ENCODE results near the gene CCL2.
"Not testable (repeated sequence)": the region's sequence is repeated elsewhere in the genome, so short reads cannot be mapped to it uniquely, and the experiment has no call there.

CCL2 gene
- long read RNA-seq, donor 1, transcript CCL2-203 (1 exons, 996 nt): minor isoform, 11 of 23 reads
- long read RNA-seq, donor 1, transcript CCL2-201 (3 exons, 741 nt): major isoform, 12 of 23 reads
- long read RNA-seq, donor 1, partial matches to known transcripts: 0 of 23 reads
- long read RNA-seq, donor 1, other reads (novel, unspliced or antisense): 0 of 23 reads
- long read RNA-seq, donor 2, transcript CCL2-201 (3 exons, 741 nt): major isoform, 11 of 18 reads
- long read RNA-seq, donor 2, transcript CCL2-203 (1 exons, 996 nt): minor isoform, 7 of 18 reads
- long read RNA-seq, donor 2, partial matches to known transcripts: 0 of 18 reads
- long read RNA-seq, donor 2, other reads (novel, unspliced or antisense): 0 of 18 reads
- long read RNA-seq, donor 3, transcript CCL2-201 (3 exons, 741 nt): major isoform, 10 of 13 reads
- long read RNA-seq, donor 3, partial matches to known transcripts: 0 of 13 reads
- long read RNA-seq, donor 3, other reads (novel, unspliced or antisense): 0 of 13 reads
- long read RNA-seq, donor 4, transcript CCL2-201 (3 exons, 741 nt): major isoform, 10 of 12 reads
- long read RNA-seq, donor 4, partial matches to known transcripts: 0 of 12 reads
- long read RNA-seq, donor 4, other reads (novel, unspliced or antisense): 0 of 12 reads
- long read RNA-seq, donor 5, transcript CCL2-201 (3 exons, 741 nt): major isoform, 9 of 10 reads
- long read RNA-seq, donor 5, partial matches to known transcripts: 0 of 10 reads
- long read RNA-seq, donor 5, other reads (novel, unspliced or antisense): 0 of 10 reads
- long read RNA-seq, donor 6, transcript CCL2-201 (3 exons, 741 nt): major isoform, 9 of 16 reads
- long read RNA-seq, donor 6, transcript CCL2-203 (1 exons, 996 nt): minor isoform, 6 of 16 reads
- long read RNA-seq, donor 6, partial matches to known transcripts: 0 of 16 reads
- long read RNA-seq, donor 6, other reads (novel, unspliced or antisense): 0 of 16 reads
- long read RNA-seq, donor 7: 0 reads
- long read RNA-seq, donor 8, transcript CCL2-201 (3 exons, 741 nt): major isoform, 15 of 20 reads
- long read RNA-seq, donor 8, partial matches to known transcripts: 0 of 20 reads
- long read RNA-seq, donor 8, other reads (novel, unspliced or antisense): 0 of 20 reads

DNA sequence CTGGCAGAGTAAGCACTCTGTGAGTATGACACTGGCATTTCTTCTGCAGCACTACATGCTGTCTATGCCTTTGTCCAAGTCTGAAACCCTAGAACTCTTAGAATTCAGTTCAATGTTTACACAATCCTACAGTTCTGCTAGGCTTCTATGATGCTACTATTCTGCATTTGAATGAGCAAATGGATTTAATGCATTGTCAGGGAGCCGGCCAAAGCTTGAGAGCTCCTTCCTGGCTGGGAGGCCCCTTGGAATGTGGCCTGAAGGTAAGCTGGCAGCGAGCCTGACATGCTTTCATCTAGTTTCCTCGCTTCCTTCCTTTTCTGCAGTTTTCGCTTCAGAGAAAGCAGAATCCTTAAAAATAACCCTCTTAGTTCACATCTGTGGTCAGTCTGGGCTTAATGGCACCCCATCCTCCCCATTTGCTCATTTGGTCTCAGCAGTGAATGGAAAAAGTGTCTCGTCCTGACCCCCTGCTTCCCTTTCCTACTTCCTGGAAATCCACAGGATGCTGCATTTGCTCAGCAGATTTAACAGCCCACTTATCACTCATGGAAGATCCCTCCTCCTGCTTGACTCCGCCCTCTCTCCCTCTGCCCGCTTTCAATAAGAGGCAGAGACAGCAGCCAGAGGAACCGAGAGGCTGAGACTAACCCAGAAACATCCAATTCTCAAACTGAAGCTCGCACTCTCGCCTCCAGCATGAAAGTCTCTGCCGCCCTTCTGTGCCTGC is at the start of gene CCL2:
Gene CCL2, plus strand, starts transcription at position 635 of the 730 bp plus-strand sequence. Its CDS starts 65 bp downstream, at position 700.
- DNase-seq: peak; percentile 59

DNA sequence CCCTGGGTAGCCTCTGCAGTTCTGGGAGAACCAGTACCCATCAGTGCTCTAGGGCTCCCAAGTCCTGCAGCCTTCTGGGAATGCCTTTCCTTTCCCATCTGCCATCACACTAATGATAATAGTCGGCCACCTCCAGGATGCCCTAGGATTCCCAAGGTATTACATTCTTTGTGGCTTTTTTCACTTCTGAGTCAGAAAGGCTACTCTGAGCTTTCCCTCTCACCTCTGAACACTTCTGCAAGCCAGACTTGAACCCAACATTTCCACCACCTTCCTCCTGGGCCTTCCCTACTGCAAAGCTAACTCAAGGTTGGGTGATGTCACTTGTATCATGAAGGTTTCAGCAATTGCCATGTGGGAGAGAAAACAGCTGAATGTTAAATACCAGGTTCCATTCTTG is 49.7 kb upstream of the CCL2 start:
- no peak for DNase-seq

DNA sequence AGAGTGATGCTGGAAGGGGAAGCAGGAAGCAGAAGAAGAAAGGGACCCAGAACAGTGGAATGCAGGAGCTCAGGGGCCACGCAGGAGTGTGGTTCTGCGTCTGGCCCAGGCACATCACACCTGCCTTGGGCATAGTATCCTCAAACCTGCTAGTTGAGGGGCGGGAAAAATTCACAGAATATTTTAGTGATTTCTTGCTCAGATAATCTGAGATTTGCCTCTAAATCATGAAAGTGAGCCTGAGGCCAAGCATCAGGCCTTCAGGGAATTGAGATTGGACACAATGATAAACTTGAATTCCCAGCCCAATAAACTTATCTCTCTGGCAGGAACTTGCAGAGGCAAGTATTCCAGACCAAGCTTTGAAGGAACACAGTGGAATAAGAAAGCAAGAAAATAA is 48.5 kb upstream of the CCL2 start:
- no peak for DNase-seq

DNA sequence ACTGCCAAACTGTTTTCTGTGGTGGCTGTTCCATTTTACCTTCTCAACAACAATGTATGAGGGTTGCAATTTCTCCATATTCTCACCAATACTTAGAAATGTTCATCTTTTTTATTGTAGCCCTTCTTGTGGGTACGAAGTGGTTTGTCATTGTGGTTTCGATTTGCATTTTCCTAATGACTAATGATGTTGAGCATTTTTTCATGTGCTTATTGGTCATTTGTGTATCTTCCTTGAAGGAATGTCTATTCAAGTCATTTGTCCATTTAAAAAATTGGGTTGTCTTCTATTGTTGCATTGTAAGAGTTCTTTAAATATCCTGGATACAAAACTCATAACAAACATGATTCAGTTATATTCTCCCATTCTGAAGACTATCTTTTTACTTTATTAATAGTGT is 47.5 kb upstream of the CCL2 start:
- DNase-seq: no peak

DNA sequence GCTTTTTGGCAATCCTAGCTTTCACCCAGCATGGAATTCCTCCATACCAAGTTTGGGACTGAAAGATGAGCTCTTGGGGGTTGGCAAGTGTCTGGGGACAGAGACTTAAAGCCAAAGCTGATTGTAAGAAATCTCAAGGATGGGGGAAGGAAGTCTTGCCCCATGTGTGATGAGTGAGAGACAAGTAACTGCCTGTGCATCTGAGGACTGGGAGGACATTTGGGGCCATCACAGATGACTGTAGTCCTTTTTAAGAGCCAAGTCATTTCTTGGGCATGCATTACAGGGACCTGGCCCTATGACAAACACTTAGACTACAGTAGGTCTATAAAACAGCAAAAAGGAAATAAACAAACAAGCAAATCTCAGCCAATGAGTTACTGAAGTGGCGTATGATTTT is 36.3 kb upstream of the CCL2 start:
- no peak for DNase-seq

DNA sequence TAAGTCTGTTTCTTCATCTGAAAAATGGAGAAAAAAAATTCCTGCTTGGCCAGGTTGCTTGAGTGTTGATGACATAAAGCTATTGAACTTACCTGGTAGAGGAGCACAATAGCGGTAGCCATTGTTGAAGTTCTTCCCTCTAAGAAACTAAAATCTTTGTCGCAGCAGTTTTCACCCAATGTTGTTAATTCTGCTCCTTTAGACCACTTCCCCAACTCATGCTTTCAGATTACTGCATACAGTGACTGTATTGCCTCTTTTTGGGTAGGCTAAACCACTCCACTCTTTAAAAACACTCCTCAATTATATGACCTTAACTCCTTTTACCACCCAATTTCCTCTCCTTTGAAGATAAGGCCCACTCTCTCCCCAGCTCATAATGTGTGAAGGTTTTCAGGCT is 35.7 kb upstream of the CCL2 start:
- no peak for DNase-seq

DNA sequence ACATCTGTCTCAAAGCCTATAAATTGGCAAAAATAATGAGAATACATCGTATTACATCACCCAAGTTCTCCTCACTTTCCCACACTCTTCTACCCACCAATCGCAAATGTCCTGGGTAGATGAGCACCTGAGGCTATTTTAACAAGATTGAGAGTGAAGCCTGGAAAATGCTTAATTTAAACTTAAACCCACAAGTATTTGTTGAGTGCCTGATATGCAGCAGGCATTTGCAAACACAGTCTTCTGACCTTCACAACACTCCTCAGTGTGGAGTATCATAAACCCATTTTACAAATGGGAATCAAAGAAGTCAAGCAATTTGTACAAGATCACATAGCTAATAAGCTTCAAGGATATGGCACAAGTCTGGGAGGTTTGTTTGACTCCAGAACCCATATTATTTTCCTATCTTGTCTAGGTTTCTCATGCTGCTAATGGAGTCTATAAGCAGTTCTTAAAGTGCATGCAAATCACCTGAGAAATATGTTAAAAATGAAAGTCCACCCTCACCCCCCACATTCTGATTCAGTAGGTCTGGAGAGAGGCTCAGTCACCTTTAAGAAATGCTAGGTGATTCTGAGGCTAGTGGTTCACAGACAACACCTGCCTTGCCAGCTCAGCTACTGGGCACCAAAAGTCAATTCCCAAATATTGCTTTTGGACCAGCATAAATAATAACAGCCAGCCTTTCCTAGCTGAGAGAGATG is 34.9 kb upstream of the CCL2 start:
- no peak for DNase-seq

DNA sequence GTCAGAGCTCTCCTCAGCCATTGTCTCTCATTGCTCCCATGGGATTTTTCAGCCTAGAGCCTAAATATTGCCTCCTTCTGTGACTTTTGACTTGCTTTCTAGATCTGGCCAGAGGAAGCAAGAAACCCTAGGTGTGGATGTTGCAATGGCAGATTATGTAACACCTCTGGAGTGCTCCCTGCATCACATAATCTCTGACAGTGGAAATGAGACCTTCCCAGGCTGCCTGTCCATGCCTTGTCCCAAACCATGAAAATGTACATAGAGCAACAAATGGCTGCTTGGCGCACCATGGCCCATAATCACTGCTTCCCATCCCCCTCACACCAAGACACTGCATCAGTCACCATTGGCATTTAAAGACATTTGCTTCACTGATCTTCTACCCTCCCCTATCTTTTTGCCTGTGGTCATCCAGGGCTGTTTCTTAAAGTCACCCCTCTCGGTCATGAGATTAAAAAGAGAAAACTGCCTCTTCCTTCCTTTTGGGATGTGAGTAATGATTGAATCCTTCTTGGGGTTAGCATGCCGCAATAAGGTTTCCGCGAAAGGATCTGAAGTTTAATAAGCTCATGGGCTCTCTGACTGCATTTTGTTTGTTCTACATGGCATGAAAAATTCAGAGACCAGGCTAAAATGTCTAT is 34.2 kb upstream of the CCL2 start:
- DNase-seq: no peak

DNA sequence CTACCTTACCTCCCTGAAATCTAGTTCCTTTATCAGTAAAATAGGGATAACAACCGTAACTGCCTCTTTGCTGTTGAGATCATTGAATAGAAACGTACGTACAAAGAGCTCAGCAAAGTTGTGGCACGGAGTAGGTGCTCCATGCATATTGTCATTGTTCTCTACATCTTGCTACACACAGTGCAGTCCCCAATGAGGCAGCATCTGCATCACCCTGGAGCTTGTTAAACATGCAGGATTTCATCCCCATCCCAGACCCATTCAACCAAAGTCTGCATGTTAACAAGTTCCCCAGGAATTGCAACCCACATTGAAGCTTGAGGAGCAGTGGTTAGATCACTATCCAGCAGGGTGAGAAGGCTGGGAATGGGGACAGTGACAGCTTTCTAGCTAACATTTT is 33.7 kb upstream of the CCL2 start:
- DNase-seq: no peak

DNA sequence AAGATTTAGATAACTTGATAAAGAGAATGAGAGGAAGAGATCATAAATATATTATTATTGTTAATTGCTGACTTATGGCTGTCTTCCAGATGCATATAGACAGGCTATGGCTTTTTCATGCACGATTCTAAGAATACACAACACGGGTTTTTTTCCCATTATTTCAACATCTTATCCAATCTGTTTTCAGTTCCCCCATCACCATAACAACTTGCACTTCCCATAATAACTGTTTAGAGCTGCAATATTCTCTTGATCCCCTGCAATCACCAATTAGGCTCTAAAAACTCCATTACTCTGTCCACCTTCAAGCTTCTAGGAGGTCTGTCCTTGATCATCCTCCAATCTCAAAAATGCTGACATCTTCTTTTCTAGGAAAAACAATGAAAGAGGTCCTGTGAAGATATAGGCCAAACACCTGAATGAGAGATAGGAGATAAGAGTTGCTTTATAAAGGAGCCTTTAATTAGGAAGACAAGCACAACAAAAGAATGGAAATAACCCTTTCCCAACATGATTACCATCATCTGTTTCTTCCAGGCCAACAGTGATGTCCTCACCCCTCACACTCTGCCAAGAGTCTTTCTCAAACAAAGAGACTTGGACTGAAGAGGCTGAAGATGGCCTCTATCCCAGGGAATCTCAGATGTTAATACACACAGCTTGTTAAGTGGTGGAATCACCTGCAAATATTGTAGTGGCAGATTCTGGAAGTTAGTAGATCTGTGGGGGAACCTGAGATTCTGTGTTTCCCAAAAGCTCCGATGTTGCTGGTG is 32.2 kb upstream of the CCL2 start:
- no peak for DNase-seq

DNA sequence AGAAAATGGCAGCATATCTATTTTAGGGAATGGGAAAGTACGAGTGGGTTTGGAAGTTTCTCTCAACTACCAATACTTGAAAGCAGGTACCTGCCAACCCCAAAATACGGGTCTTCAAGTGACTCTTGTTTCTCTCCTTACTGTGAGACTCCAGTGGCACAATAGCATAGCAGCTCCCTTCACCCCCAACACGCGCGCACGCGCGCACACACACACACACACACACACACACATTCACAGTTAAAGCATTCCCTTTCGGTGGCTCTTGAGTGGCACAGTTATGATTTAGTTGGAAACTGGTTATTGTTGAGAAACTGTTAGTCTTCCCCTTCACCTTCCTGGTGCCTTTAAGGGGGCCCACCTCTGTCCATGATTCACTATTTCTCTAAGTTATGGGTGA is 30.0 kb upstream of the CCL2 start:
- no peak for DNase-seq

DNA sequence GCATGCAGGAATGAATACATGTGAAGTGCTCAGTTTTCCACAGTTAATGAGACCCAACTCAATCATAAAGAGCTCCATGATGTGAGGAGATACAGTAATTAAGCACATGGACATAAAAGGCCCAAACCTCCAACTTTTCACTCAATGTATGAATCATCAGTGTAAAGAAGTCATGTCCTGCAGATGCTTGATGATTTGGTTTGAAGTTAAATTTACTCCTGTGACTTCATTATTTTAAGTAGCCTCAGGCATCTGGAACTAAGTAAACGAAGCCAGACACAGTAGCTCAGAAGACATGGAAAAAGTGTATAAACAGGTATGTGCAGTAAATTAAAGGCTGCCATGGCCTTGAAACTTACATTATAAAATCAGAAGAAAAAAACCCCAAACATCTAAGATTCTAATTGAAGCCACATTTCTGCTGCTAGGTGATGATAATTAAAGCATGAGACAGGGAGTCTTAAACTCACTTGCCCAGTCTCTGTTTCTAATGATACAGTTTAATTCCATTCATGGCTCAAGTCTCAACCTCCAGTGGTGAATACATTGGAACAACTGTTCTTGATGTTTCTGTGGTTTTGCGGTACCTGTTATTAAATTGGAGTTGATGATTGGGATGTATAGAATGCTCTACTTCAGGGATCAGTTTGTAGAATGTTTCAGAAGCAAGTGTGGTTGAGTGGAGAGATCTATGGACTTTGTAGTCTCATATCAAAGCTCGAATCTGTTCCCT is 28.9 kb upstream of the CCL2 start:
- DNase-seq: no peak

DNA sequence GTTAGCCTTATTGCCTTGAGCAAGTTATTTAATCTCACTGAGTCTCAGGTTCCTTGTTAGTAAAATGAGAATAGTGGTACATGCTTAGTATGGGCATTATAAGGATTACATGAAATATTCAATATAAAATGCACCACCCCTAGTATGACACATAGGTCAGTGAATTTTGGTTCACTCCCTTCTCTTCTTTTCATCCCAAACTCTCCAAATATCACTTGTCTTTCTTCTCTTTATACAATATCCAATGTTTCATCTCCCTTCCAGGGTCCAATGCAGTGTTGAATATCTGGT is 28.4 kb upstream of the CCL2 start:
- no peak for DNase-seq

DNA sequence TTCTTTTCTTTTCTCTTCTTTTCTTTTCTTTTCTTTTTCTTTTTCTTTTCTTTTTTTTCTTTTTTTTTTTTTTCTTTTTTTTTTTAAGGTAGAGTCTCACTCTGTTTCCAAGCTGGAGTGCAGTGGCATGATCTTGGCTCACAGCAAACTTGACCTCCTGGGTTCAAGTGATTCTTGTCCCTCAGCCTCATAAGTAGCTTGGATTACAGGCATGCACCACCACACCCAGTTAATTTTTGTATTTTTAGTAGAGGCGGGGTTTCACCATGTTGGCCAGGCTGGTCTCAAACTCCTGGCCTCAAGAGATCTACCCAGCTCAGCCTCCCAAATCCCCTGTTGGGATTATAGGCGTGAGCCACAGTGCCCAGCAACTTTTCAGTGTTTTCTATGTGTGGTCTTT is 27.8 kb upstream of the CCL2 start:
- not testable (repeated sequence) for DNase-seq

DNA sequence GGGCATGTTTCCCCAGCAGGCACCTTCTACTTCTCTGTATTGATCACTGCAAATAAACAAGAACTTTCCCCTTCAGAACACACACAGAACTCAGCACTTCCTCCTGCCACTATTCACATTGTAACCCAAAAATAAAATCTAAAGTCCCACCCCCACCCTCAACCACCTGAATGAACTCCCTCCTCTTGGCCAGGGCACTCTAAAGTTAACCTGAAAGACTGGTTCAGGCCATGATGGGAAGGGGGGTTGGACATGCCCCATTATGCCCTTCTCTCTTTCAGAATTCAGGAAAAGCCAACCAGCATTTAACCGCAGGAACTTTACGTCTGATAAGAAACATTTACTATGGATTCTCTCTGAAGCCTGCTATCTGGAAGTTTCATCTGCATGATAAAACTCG is 27.4 kb upstream of the CCL2 start:
- no peak for DNase-seq

DNA sequence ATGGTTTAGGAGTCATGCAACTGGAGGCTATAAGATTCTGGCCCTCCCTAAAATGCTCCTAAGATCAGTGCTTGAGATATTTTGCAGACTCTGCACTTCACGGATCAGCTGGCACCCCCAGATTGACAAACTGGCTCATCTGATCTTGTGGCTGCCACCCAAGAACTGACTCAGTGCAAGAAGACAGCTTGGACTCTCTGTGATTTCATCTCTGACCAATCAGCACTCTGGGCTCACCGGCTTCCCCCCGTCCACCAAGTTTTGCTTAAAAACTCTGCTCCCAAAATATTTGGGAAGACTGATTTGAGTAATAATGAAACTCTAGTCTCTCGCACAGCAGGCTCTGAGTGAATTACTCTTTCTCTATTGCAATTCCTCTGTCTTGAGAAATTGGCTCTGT is 26.3 kb upstream of the CCL2 start:
- no peak for DNase-seq

DNA sequence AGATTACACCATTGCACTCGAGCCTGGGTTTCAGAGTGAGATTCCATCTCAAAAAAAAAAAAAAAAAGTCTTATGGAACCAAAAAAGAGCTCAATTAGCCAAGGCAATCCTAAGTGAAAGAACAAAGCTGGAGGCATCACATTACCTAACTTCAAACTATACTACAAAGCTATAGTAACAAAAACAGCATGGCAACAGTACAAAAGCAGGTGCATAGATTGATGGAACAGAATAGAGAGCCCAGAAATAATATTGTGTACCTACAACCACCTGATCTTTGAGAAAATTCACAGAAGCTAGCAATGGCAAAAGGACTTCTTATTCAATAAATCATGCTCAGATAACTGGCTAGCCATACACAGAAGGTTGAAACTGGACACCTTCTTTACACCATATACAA is 24.7 kb upstream of the CCL2 start:
- no peak for DNase-seq

DNA sequence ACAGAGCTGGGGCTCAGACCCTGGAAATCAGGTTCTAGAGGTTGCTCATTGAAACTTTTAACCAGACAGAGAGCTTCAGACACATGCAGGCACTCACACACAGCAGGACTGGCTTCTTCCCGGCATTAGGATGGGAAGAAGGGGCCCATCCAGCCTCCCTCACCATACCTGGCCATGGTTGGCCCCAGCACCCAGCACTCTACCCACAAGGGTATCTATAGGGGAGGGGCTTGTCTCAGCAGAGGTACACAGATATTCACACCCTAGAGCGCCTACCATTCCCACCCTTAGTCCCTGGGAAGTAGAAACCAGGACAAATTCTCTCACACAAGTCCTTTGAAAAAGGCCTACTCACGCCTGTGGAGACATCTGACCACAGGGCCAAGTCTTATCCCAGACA is 20.5 kb upstream of the CCL2 start:
- DNase-seq: no peak

DNA sequence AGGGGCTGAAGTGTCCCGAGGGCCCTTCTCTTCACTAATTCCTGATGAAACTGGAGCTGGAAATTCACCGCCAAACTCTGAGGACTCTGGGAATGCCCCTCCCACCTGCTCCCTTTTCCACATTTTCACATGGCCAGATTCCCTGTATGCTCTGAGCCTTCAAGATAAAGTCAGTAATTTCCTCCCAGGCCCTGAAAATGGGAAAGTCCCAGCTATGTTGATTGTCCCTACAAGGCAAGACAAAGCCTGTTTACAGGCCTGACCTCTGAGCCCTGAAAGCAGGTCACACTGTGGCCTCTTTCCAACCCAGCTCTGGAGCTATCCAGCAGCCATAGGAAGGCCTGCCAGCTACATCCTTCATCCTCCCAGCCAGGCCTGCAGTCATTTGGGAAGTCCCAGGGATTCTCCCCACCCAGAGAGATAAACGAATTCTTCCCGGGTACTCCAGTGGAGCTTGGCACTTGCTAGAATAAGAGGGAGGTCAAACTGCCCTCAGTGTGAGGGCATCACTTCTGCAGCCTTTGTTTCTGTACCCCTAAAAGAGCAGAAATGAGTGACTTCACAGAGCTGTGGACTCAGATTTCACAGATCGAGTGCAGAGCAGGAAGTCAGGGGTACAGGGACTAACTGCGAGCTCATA is 19.6 kb upstream of the CCL2 start:
- no peak for DNase-seq

Data from right kidney (tissue), 9 donors.